Thymus (tissue), 14 donors: ENCODE data around the gene ZBTB44. TPM values are rescaled to one million over a fixed set of nuclear protein-coding genes. Genes with fewer than 3 reads are reported as not detected.
A peak's percentile ranks its signal among the peaks of the same experiment; 100 is the strongest.

ENCODE experiments used
- DNase-seq, 9 donors: peaks; one replicate each; pipeline ENCODE4 v3.0.0-alpha.2; 2013; ENCODE audit warnings: low spot score in 9 of 9, low read depth in 6 of 9, missing footprints in 1 of 9
- H3K27ac ChIP-seq, 2 donors: one replicate each; pipeline ENCODE4 v1.5.1; 2013; ENCODE audit warnings: control low read depth in 1 of 2, low read depth in 1 of 2, low read length in 1 of 2, mild to moderate bottlenecking in 1 of 2, moderate library complexity in 1 of 2
- H3K27me3 ChIP-seq, 2 donors: one replicate each; pipeline ENCODE4 v1.5.1; 2013; ENCODE audit warnings: low read length in 1 of 2; ENCODE audit not compliant: control insufficient read depth in 2 of 2, insufficient read depth in 1 of 2
- H3K36me3 ChIP-seq, 2 donors: one replicate each; pipeline ENCODE4 v1.5.1; 2013; ENCODE audit warnings: low read length in 1 of 2, mild to moderate bottlenecking in 1 of 2, moderate library complexity in 1 of 2; ENCODE audit not compliant: control insufficient read depth in 2 of 2, insufficient read depth in 2 of 2
- H3K4me1 ChIP-seq, 2 donors: one replicate each; pipeline ENCODE4 v1.5.1; 2013; ENCODE audit warnings: low read length in 2 of 2; ENCODE audit not compliant: control insufficient read depth in 2 of 2, insufficient read depth in 2 of 2
- H3K4me3 ChIP-seq, 2 donors: one replicate each; pipeline ENCODE4 v1.5.1; 2013; ENCODE audit warnings: low read length in 2 of 2, control low read depth in 1 of 2, mild to moderate bottlenecking in 1 of 2
- H3K9me3 ChIP-seq, 2 donors: one replicate each; pipeline ENCODE4 v1.5.1; 2013; ENCODE audit warnings: low read length in 1 of 2, mild to moderate bottlenecking in 1 of 2; ENCODE audit not compliant: control insufficient read depth in 2 of 2, insufficient read depth in 1 of 2
- WGBS: extraction: QIAGEN DNeasy Blood & Tissue Kit; methylation state at CpG from one replicate; pipeline ENCODE4 v1.1.7; 2013; 5-methylcytosine and 5-hydroxymethylcytosine counted together
- long read RNA-seq, 10 donors: transcript quantifications; one replicate each; lab custom pipeline, GENCODE V29; 2026
- polyA plus RNA-seq: library from polyadenylated mRNA; stranded (reverse); fragments of 200-250 nt; gene quantifications from one replicate; pipeline ENCODE4 v1.2.3, GENCODE V29; 2013
- total RNA-seq: library from RNA; stranded (reverse); fragments of 120-200 nt; gene quantifications from one replicate; pipeline ENCODE4 v1.2.4, GENCODE V29; 2013
- donor health status: healthy.

ZBTB44 gene
- total RNA-seq (47.8 TPM), polyA plus RNA-seq (31.1 TPM)
- long read RNA-seq, donor 1, full-length matches to known transcripts, result 1 of 1 reads
- long read RNA-seq, donor 1, partial matches to known transcripts, result 0 of 1 reads
- long read RNA-seq, donor 1, other reads (novel, unspliced or antisense), result 0 of 1 reads
- long read RNA-seq, donor 2, result 0 reads
- long read RNA-seq, donor 3, full-length matches to known transcripts, result 3 of 15 reads
- long read RNA-seq, donor 3, partial matches to known transcripts, result 12 of 15 reads
- long read RNA-seq, donor 3, other reads (novel, unspliced or antisense), result 0 of 15 reads
- long read RNA-seq, donor 4, partial matches to known transcripts, result 0 of 3 reads
- long read RNA-seq, donor 4, other reads (novel, unspliced or antisense), result 0 of 3 reads
- long read RNA-seq, donor 5, full-length matches to known transcripts, result 2 of 15 reads
- long read RNA-seq, donor 5, partial matches to known transcripts, result 13 of 15 reads
- long read RNA-seq, donor 5, other reads (novel, unspliced or antisense), result 0 of 15 reads
- long read RNA-seq, donor 6, full-length matches to known transcripts, result 5 of 5 reads
- long read RNA-seq, donor 6, partial matches to known transcripts, result 0 of 5 reads
- long read RNA-seq, donor 6, other reads (novel, unspliced or antisense), result 0 of 5 reads
- long read RNA-seq, donor 7, full-length matches to known transcripts, result 7 of 7 reads
- long read RNA-seq, donor 7, partial matches to known transcripts, result 0 of 7 reads
- long read RNA-seq, donor 7, other reads (novel, unspliced or antisense), result 0 of 7 reads
- long read RNA-seq, donor 8, full-length matches to known transcripts, result 1 of 1 reads
- long read RNA-seq, donor 8, partial matches to known transcripts, result 0 of 1 reads
- long read RNA-seq, donor 8, other reads (novel, unspliced or antisense), result 0 of 1 reads
- long read RNA-seq, donor 9, full-length matches to known transcripts, result 2 of 2 reads
- long read RNA-seq, donor 9, partial matches to known transcripts, result 0 of 2 reads
- long read RNA-seq, donor 9, other reads (novel, unspliced or antisense), result 0 of 2 reads
- long read RNA-seq, donor 10, result 0 reads

GRCh38 chr11:130314750-130315285 is at the start of gene ZBTB44:
ZBTB44 (minus strand) TSS chr11:130314917; CDS start chr11:130261873, 53,044 bp downstream.
- H3K36me3 ChIP-seq, result no peaks in the 10 kb centered on the region
- DNase-seq, result peak; percentile 74 to 94 (median 86)
- H3K9me3 ChIP-seq, result no peaks in the 10 kb centered on the region
- peak within 1 kb of the TSS; percentile 86 to 90 for H3K4me3 ChIP-seq
- peak within 1 kb of the TSS; percentile 89 to 98 for H3K27ac ChIP-seq
- no peaks in the 10 kb centered on the region for H3K27me3 ChIP-seq
- under 1% methylated on average over 42 of the region's 42 CpGs for WGBS
- peaks cover 5 to 21% of the 10 kb centered on the region in 2 donors for H3K4me1 ChIP-seq

- no peaks in the 10 kb centered on the region for H3K4me1 ChIP-seq
- no peak overlapping the region for H3K27ac ChIP-seq
- peaks cover 0 to 4% of the 10 kb centered on the region in 2 donors for H3K9me3 ChIP-seq
- H3K27me3 ChIP-seq, result no peaks in the 10 kb centered on the region
- DNase-seq, result no peak
- no peak overlapping the region for H3K4me3 ChIP-seq
- H3K36me3 ChIP-seq, result no peaks in the 10 kb centered on the region
Measured at GRCh38 chr11:130359419-130359818, 44.7 kb upstream of the ZBTB44 start.

- Histone ChIP-seq H3K27me3 (no peaks in the 10 kb centered on the region), H3K27ac (no peak overlapping the region), H3K36me3 (no peaks in the 10 kb centered on the region), H3K9me3 (peaks cover 0 to 4% of the 10 kb centered on the region in 2 donors), H3K4me3 (no peak overlapping the region), H3K4me1 (no peaks in the 10 kb centered on the region)
- DNase-seq, result no peak
Measured at GRCh38 chr11:130358398-130358797, 43.7 kb upstream of the ZBTB44 start.

GRCh38 chr11:130347261-130347660 is 32.5 kb upstream of the ZBTB44 start:
- Histone ChIP-seq H3K27me3 (no peaks in the 10 kb centered on the region), H3K4me1 (no peaks in the 10 kb centered on the region), H3K36me3 (no peaks in the 10 kb centered on the region), H3K4me3 (no peak overlapping the region), H3K27ac (no peak overlapping the region), H3K9me3 (no peaks in the 10 kb centered on the region)
- 87% methylated on average over 1 of the region's 1 CpG for WGBS
- DNase-seq, result no peak

GRCh38 chr11:130344841-130345240 is 30.1 kb upstream of the ZBTB44 start:
- Histone ChIP-seq H3K9me3 (no peaks in the 10 kb centered on the region), H3K27me3 (no peaks in the 10 kb centered on the region), H3K27ac (no peak overlapping the region), H3K4me1 (no peaks in the 10 kb centered on the region), H3K36me3 (no peaks in the 10 kb centered on the region), H3K4me3 (no peak overlapping the region)
- WGBS, result 98% methylated on average over 1 of the region's 1 CpG
- DNase-seq, result no peak

- Histone ChIP-seq H3K9me3 (peaks cover 0 to 7% of the 10 kb centered on the region in 2 donors), H3K36me3 (no peaks in the 10 kb centered on the region), H3K4me3 (no peak overlapping the region), H3K27me3 (no peaks in the 10 kb centered on the region), H3K27ac (no peak overlapping the region), H3K4me1 (no peaks in the 10 kb centered on the region)
- 78% methylated on average over 3 of the region's 3 CpGs for WGBS
- no peak for DNase-seq
Measured at GRCh38 chr11:130340671-130341319, 26.1 kb upstream of the ZBTB44 start.

- H3K4me3 ChIP-seq, result no peak overlapping the region
- H3K36me3 ChIP-seq, result no peaks in the 10 kb centered on the region
- no peaks in the 10 kb centered on the region for H3K27me3 ChIP-seq
- H3K27ac ChIP-seq, result no peak overlapping the region
- no peak for DNase-seq
- WGBS, result 96% methylated on average over 3 of the region's 3 CpGs
- peaks cover 0 to 7% of the 10 kb centered on the region in 2 donors for H3K9me3 ChIP-seq
- no peaks in the 10 kb centered on the region for H3K4me1 ChIP-seq
Measured at GRCh38 chr11:130338667-130339066, 23.9 kb upstream of the ZBTB44 start.

GRCh38 chr11:130337281-130338089 is 22.8 kb upstream of the ZBTB44 start:
- Histone ChIP-seq H3K9me3 (peaks cover 0 to 7% of the 10 kb centered on the region in 2 donors), H3K27me3 (no peaks in the 10 kb centered on the region), H3K36me3 (no peaks in the 10 kb centered on the region), H3K4me3 (no peak overlapping the region), H3K27ac (no peak overlapping the region), H3K4me1 (no peaks in the 10 kb centered on the region)
- 99% methylated on average over 36 of the region's 36 CpGs for WGBS
- no peak for DNase-seq
